OCI-LY7 (cell line): ENCODE measurements around the gene MRPS18C. TPM values are rescaled to one million over a fixed set of nuclear protein-coding genes. Genes with fewer than 3 reads are reported as not detected.

Experiments
- BruUV-seq: library from RNA; stranded (reverse); fragments of 400-500 nt; replicated peaks from 2 replicates; lab custom pipeline; 2021; lab: Mats Ljungman, UMichigan
- CTCF ChIA-PET: fragments of 300-600 bp; sonication (Branson Sonifier 250); formaldehyde crosslinking; loops from one replicate; lab custom pipeline; 2022; ENCODE audit warnings: antibody characterized with exemption; ENCODE audit not compliant: unreplicated experiment; lab: Charles Lee
- POLR2A ChIA-PET: fragments of 300-600 bp; sonication (Branson Sonifier 250); formaldehyde crosslinking; loops from one replicate; lab custom pipeline; 2022; ENCODE audit warnings: antibody characterized with exemption; lab: Charles Lee
- DNase-seq: peaks from one replicate; pipeline ENCODE4 v3.0.0-alpha.2; 2015; ENCODE audit warnings: low spot score
- H2AFZ ChIP-seq: fragments of 200-600 bp; sonication (generic), shearing (Covaris generic); 2 replicates; pipeline ENCODE4 v1.6.1; 2014; ENCODE audit warnings: mild to moderate bottlenecking, antibody characterized with exemption, low read length, moderate library complexity
- H3K27ac ChIP-seq: fragments of 200-600 bp; sonication (generic); 2 replicates; pipeline ENCODE4 v1.5.1; 2014; ENCODE audit warnings: mixed run types, low read depth, mild to moderate bottlenecking, moderate library complexity, low read length, inconsistent platforms; ENCODE audit not compliant: poor library complexity, severe bottlenecking
- H3K36me3 ChIP-seq: fragments of 200-600 bp; sonication (generic); 2 replicates; pipeline ENCODE4 v1.6.1; 2014; ENCODE audit warnings: mild to moderate bottlenecking, antibody characterized with exemption, low read length, moderate library complexity, mixed read lengths; ENCODE audit not compliant: insufficient read depth
- H3K4me1 ChIP-seq: fragments of 200-600 bp; sonication (generic); 2 replicates; pipeline ENCODE4 v1.5.1; 2014; ENCODE audit warnings: mild to moderate bottlenecking, low read length; ENCODE audit not compliant: insufficient read depth, poor library complexity, severe bottlenecking
- H3K4me2 ChIP-seq: fragments of 200-600 bp; sonication (generic); 2 replicates; pipeline ENCODE4 v1.6.1; 2014; ENCODE audit warnings: mild to moderate bottlenecking, low read length
- H3K4me3 ChIP-seq: fragments of 200-600 bp; sonication (generic); 2 replicates; pipeline ENCODE4 v1.5.1; 2014; ENCODE audit warnings: mild to moderate bottlenecking, low read depth, low read length; ENCODE audit not compliant: poor library complexity, severe bottlenecking
- H3K79me2 ChIP-seq: fragments of 200-600 bp; sonication (generic); 2 replicates; pipeline ENCODE4 v1.6.1; 2016; ENCODE audit warnings: low read depth, mild to moderate bottlenecking, low read length, moderate library complexity, mixed read lengths; ENCODE audit not compliant: insufficient read depth
- H3K9me2 ChIP-seq: fragments of 200-600 bp; sonication (generic); 2 replicates; pipeline ENCODE4 v1.6.1; 2016; ENCODE audit warnings: mild to moderate bottlenecking, low read length, mixed read lengths; ENCODE audit not compliant: insufficient read depth
- H3K9me3 ChIP-seq: fragments of 200-600 bp; sonication (generic); 2 replicates; pipeline ENCODE4 v1.6.1; 2014; ENCODE audit warnings: mild to moderate bottlenecking, mixed run types, low read length, mixed read lengths
- H4K20me1 ChIP-seq: fragments of 200-600 bp; sonication (generic); 2 replicates; pipeline ENCODE4 v1.6.1; 2014; ENCODE audit warnings: mild to moderate bottlenecking, antibody characterized with exemption, low read length, moderate library complexity, mixed read lengths; ENCODE audit not compliant: insufficient read depth
- CTCF ChIP-seq: fragments of 200-600 bp; sonication (generic); conservative IDR thresholded peaks from 2 replicates; pipeline ENCODE4 v1.5.1; 2014; ENCODE audit warnings: mild to moderate bottlenecking, antibody characterized with exemption, low read length, moderate library complexity, mixed read lengths
- EZH2phosphoT487 ChIP-seq: fragments of 200-600 bp; sonication (generic); IDR thresholded peaks from 2 replicates; pipeline ENCODE4 v1.6.1; 2018; ENCODE audit warnings: low read depth, borderline replicate concordance, mild to moderate bottlenecking, mixed run types, antibody characterized with exemption, low read length, moderate library complexity, mixed read lengths
- intact Hi-C: fragments of 100-400 bp; cut with micrococcal nuclease; formaldehyde crosslinking; loops from one replicate; pipeline ENCODE4 v1.10.0; 2022; ENCODE audit not compliant: unreplicated experiment
- total RNA-seq, 2 experiments: library from RNA; depleted of rRNA in 1 of 2; stranded (reverse); fragments of >200 nt in 1 of 2; shearing (Covaris generic) in 1 of 2; gene quantifications; 2 replicates each; pipeline ENCODE4 v1.2.3, GENCODE V29; 2014 to 2022

MRPS18C gene
- total RNA-seq, 2 experiments from 2014 or later: 38.1 to 104 TPM

GRCh38 chr4:83413676-83414075, 42.2 kb upstream of the MRPS18C start:
- no TSS peak for BruUV-seq
- H3K79me2 ChIP-seq: peaks cover 10% of the 10 kb centered on the region; the same call in 1 of the 2 replicates
- H3K27ac ChIP-seq: no peak overlapping the region
- H3K36me3 ChIP-seq: peaks cover 98% of the 10 kb centered on the region
- TF ChIP-seq EZH2phosphoT487: no peak
- no peak for TF ChIP-seq CTCF
- no peak overlapping the region for H2AFZ ChIP-seq
- H3K4me2 ChIP-seq: no peak overlapping the region
- no peak for DNase-seq
- H3K4me3 ChIP-seq: no peak overlapping the region
- POLR2A ChIA-PET: interaction anchor here (0.6 to 1.8 kb wide), 3 partner anchors 8 to 18 kb away, joined by 3 to 11 read pairs (median 5); no protein-coding TSS in a partner anchor
- CTCF ChIA-PET: no interaction called here
- no peaks in the 10 kb centered on the region for H3K4me1 ChIP-seq
- intact Hi-C loops: no loop called here
- H3K9me3 ChIP-seq: no peaks in the 10 kb centered on the region
- no peaks in the 10 kb centered on the region for H4K20me1 ChIP-seq
- no peaks in the 10 kb centered on the region for H3K9me2 ChIP-seq

GRCh38 chr4:83417566-83417965, 38.3 kb upstream of the MRPS18C start:
- Histone ChIP-seq H3K36me3 (peaks cover 99% of the 10 kb centered on the region), H3K4me2 (no peak overlapping the region), H3K79me2 (peaks cover 35% of the 10 kb centered on the region; the same call in 1 of the 2 replicates), H3K9me3 (no peaks in the 10 kb centered on the region), H3K4me3 (no peak overlapping the region), H3K9me2 (no peaks in the 10 kb centered on the region), H4K20me1 (no peaks in the 10 kb centered on the region), H2AFZ (no peak overlapping the region), H3K4me1 (no peaks in the 10 kb centered on the region), H3K27ac (no peak overlapping the region)
- TF ChIP-seq CTCF (no peak), EZH2phosphoT487 (no peak)
- intact Hi-C loops: no loop called here
- DNase-seq: no peak
- BruUV-seq: no TSS peak
- ChIA-PET POLR2A (interaction anchor here (0.9 to 1.1 kb wide), 3 partner anchors 12 to 25 kb away, joined by 3 to 5 read pairs (median 4); no protein-coding TSS in a partner anchor), CTCF (no interaction called here)

- CTCF ChIA-PET: no interaction called here
- intact Hi-C loops: no loop called here
- DNase-seq: no peak
- peaks cover 42% of the 10 kb centered on the region; the same call in 1 of the 2 replicates for H3K79me2 ChIP-seq
- H4K20me1 ChIP-seq: no peaks in the 10 kb centered on the region
- BruUV-seq: no TSS peak
- TF ChIP-seq CTCF (no peak), EZH2phosphoT487 (no peak)
- H3K4me2 ChIP-seq: no peak overlapping the region
- H3K9me3 ChIP-seq: no peaks in the 10 kb centered on the region
- POLR2A ChIA-PET: interaction anchor here (0.9 to 2.1 kb wide), 6 partner anchors 10 to 40 kb away, joined by 3 to 16 read pairs (median 4); no protein-coding TSS in a partner anchor
- no peaks in the 10 kb centered on the region for H3K4me1 ChIP-seq
- H3K27ac ChIP-seq: no peak overlapping the region
- H3K4me3 ChIP-seq: no peak overlapping the region
- no peaks in the 10 kb centered on the region for H3K9me2 ChIP-seq
- H2AFZ ChIP-seq: no peak overlapping the region
- peaks cover 99% of the 10 kb centered on the region for H3K36me3 ChIP-seq
Observed at GRCh38 chr4:83418211-83418610, 37.6 kb upstream of the MRPS18C start.
